Ovary (tissue), 9 donors: Measurements from ENCODE around the gene TNFRSF13B. TPM values are rescaled to one million over a fixed set of nuclear protein-coding genes. Genes with fewer than 3 reads are reported as not detected.

Source experiments
- DNase-seq, 5 donors: peaks; one replicate each; pipeline ENCODE4 v3.0.0-alpha.2; 2019 to 2020
- H3K27ac ChIP-seq, 2 donors: fragments of 200-600 bp; one replicate each; pipeline versions ENCODE4 v1.5.1 to v1.8.0; 2019 to 2022
- H3K27me3 ChIP-seq: fragments of 200-600 bp; one replicate; pipeline ENCODE4 v1.8.0; 2022
- H3K36me3 ChIP-seq: fragments of 200-600 bp; sonication (generic); one replicate; pipeline ENCODE4 v1.5.1; 2019
- H3K4me1 ChIP-seq: one replicate; pipeline ENCODE4 v1.8.1; 2013; ENCODE audit warnings: mild to moderate bottlenecking, moderate library complexity; ENCODE audit not compliant: insufficient read depth
- H3K4me3 ChIP-seq: fragments of 200-600 bp; sonication (generic); one replicate; pipeline ENCODE4 v1.5.1; 2017
- H3K9me3 ChIP-seq, 2 donors: fragments of 200-600 bp in 1 of 2; sonication (generic) in 1 of 2; one replicate each; pipeline versions ENCODE4 v1.5.1 to v1.8.1; 2013 to 2019; ENCODE audit warnings: mild to moderate bottlenecking in 1 of 2, moderate library complexity in 1 of 2
- CTCF ChIP-seq, 3 donors: fragments of 450-650 bp in 2 of 3; fragments of 200-600 bp in 1 of 3; IDR thresholded peaks; one replicate each; pipeline versions ENCODE4 v1.5.1 to v1.8.0; 2016 to 2022; ENCODE audit warnings: antibody characterized with exemption in 3 of 3, mild to moderate bottlenecking in 1 of 3
- EP300 ChIP-seq: sonication (generic); formaldehyde crosslinking; IDR thresholded peaks from one replicate; pipeline ENCODE4 v1.6.1; 2017; ENCODE audit warnings: antibody characterized with exemption
- POLR2A ChIP-seq: fragments of 450-650 bp; IDR thresholded peaks from one replicate; pipeline ENCODE4 v1.6.1; 2017; ENCODE audit warnings: antibody characterized with exemption, mild to moderate bottlenecking, moderate library complexity
- WGBS, 3 donors: extraction: QIAGEN DNeasy Blood & Tissue Kit in 1 of 3; methylation state at CpG; one replicate each; pipeline versions ENCODE4 v1.1.5 to v1.1.7; 2013 to 2017; 5-methylcytosine and 5-hydroxymethylcytosine counted together
- intact Hi-C, 4 donors: fragments of 100-400 bp; cut with DNase I; formaldehyde crosslinking; loops; one replicate each; pipeline versions ENCODE4 v1.11.0 to v1.15.1; 2022 to 2023
- polyA plus RNA-seq, 2 donors: library from polyadenylated mRNA; stranded (reverse); fragments of 200-250 nt in 1 of 2; fragments of 350-450 nt in 1 of 2; fragmentation: Illumina TruSeq in 1 of 2; extraction: RNeasy Lipid Tissue Mini Kit (QIAGEN cat#74804) in 1 of 2; gene quantifications; one replicate each; pipeline ENCODE4 v1.2.3, GENCODE V29; 2013 to 2014
- total RNA-seq, 7 donors: library from RNA; depleted of rRNA in 2 of 7; stranded (reverse); fragments of >200 nt in 2 of 7; fragmentation: NEBNext Ultra II Directional in 3 of 7; extraction: Animal tissue kit (Norgen Biotek cat#: 25700) in 3 of 7; gene quantifications; one replicate each; pipeline versions ENCODE4 v1.1.0 to v1.2.4, GENCODE V29; 2016 to 2023
- donor health status: DM: no; HTN: no; CAD: no; lungs with moderate emphysema.
- donor health status: DM: no; HTN: no; CAD: no.
- donor health status: Bipolar disorder and iron deficiency.
- donor health status: DM: yes; HTN: yes; CAD: no.
- donor health status: DM: no; HTN: no; CAD: no.
- donor health status: DM: yes; HTN: yes; CAD: no.

The TNFRSF13B gene
- total and polyA plus RNA-seq, 9 donors, result 0.53 TPM; not detected in 8

- no peak overlapping the region for H3K4me3 ChIP-seq
- no peak for DNase-seq
- H3K36me3 ChIP-seq, result no peaks in the 10 kb centered on the region
- WGBS, 3 donors, result 78 to 81% (median 80%) methylated on average over 17 to 18 of the region's 18 CpGs
- TF ChIP-seq EP300 (no peak), CTCF (IDR thresholded peaks at IDR 0.05) (no peak), POLR2A (no peak)
- no peak overlapping the region for H3K27ac ChIP-seq
- intact Hi-C loops, result no loop called here
- H3K9me3 ChIP-seq, result no peaks in the 10 kb centered on the region
- no peaks in the 10 kb centered on the region for H3K27me3 ChIP-seq
- no peaks in the 10 kb centered on the region for H3K4me1 ChIP-seq
Observed at GRCh38 chr17:16927641-16928321, 44.1 kb downstream of the TNFRSF13B start.

- H3K9me3 ChIP-seq, result no peaks in the 10 kb centered on the region
- no peak for DNase-seq
- no peaks in the 10 kb centered on the region for H3K36me3 ChIP-seq
- no peak overlapping the region for H3K27ac ChIP-seq
- no peaks in the 10 kb centered on the region for H3K4me1 ChIP-seq
- no peak for TF ChIP-seq CTCF (IDR thresholded peaks at IDR 0.05)
- no peak for TF ChIP-seq POLR2A
- H3K4me3 ChIP-seq, result no peak overlapping the region
- 77 to 87% (median 86%) methylated on average over 16 to 18 of the region's 18 CpGs for WGBS, 3 donors
- intact Hi-C loops, result no loop called here
- H3K27me3 ChIP-seq, result no peaks in the 10 kb centered on the region
Observed at GRCh38 chr17:16926571-16927451, 45.1 kb downstream of the TNFRSF13B start.

GRCh38 chr17:16926061-16926511 is 45.8 kb downstream of the TNFRSF13B start:
- H3K9me3 ChIP-seq, result no peaks in the 10 kb centered on the region
- no peak for DNase-seq
- TF ChIP-seq CTCF (IDR thresholded peaks at IDR 0.05), result no peak
- TF ChIP-seq EP300, result no peak
- no peak for TF ChIP-seq POLR2A
- H3K4me3 ChIP-seq, result no peak overlapping the region
- intact Hi-C loops, result no loop called here
- WGBS, 3 donors, result 82 to 93% (median 87%) methylated on average over 4 to 7 of the region's 7 CpGs
- no peaks in the 10 kb centered on the region for H3K27me3 ChIP-seq
- no peaks in the 10 kb centered on the region for H3K36me3 ChIP-seq
- no peak overlapping the region for H3K27ac ChIP-seq
- no peaks in the 10 kb centered on the region for H3K4me1 ChIP-seq

- DNase-seq, result no peak
- no peaks in the 10 kb centered on the region for H3K9me3 ChIP-seq
Observed at GRCh38 chr17:16925461-16926060, 46.4 kb downstream of the TNFRSF13B start.

More at GRCh38 chr17:16925461-16926060, 46.4 kb downstream of the TNFRSF13B start:
- Histone ChIP-seq H3K4me3 (no peak overlapping the region), H3K4me1 (no peaks in the 10 kb centered on the region), H3K27me3 (no peaks in the 10 kb centered on the region), H3K36me3 (no peaks in the 10 kb centered on the region), H3K27ac (no peak overlapping the region)
- TF ChIP-seq CTCF (IDR thresholded peaks at IDR 0.05) (no peak), POLR2A (no peak), EP300 (no peak)
- intact Hi-C loops, result no loop called here
- WGBS, 3 donors, result 93 to 94% (median 93%) methylated on average over 15 of the region's 15 CpGs
